ENCODE results near the gene SSC5D.

DNA sequence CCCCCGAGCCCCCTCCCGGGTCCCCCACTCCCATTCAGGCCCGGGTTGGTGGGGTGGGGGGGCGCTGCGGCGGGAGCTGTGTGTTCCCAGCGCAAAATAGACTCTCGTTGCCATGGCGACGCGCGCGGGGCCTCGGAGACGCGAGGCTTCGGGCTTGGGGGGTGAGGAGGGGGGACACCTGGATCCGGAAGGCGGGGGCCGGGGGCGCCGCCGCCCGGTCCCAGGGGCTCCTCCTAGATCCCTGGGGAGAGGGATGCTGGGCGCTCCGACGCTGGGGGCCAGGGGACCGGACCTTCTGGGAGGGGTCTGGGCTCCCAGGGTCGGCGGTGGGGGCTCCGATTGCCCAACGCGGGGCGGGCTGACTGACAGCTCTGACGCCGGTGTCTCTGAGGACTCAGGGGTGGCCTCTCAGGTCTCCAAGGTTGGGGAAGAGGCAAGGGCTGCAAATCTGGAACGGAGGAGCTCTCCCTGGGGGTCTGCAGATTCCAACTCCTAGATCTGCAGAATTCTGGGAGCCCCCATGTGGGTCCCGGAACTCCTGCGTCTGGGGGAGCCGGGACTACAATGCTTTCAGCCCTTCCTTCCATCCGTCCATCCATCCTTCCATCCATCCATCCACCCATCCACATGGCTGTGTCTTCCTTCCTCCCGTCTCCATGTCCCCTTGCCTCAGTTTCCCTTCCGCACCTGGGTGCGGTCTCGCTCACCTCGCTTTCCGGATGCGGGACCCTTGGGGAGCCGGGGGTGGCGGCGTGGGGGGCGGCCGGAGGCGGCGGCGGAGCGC lies 36.1 kb upstream of the SSC5D start:
- TF ChIP-seq CTCF (IDR thresholded peaks at IDR 0.05), result no peak
- no peak for TF ChIP-seq POLR2A (IDR thresholded peaks at IDR 0.05)
